HUES6 (cell line): ENCODE results near the gene POLRMT.

Experiments
- H3K27ac ChIP-seq: 2 replicates; pipeline ENCODE4 v1.7.0; 2013; ENCODE audit warnings: low read depth, mild to moderate bottlenecking, low read length, inconsistent platforms
- H3K27me3 ChIP-seq: 2 replicates; pipeline ENCODE4 v1.6.1; 2013; ENCODE audit warnings: low read length; ENCODE audit not compliant: control insufficient read depth, insufficient read depth
- H3K36me3 ChIP-seq: 2 replicates; pipeline ENCODE4 v1.6.1; 2013; ENCODE audit warnings: low read length; ENCODE audit not compliant: control insufficient read depth, insufficient read depth
- H3K4me1 ChIP-seq: 2 replicates; pipeline ENCODE4 v1.6.1; 2013; ENCODE audit warnings: low read length; ENCODE audit not compliant: control insufficient read depth, insufficient read depth
- H3K4me3 ChIP-seq: 2 replicates; pipeline ENCODE4 v1.5.1; 2013; ENCODE audit warnings: low read depth, low read length
- H3K9ac ChIP-seq: one replicate; pipeline ENCODE4 v1.6.1; 2013; ENCODE audit warnings: mild to moderate bottlenecking, low read length
- H3K9me3 ChIP-seq: 2 replicates; pipeline ENCODE4 v1.6.1; 2013; ENCODE audit warnings: low read depth, low read length; ENCODE audit not compliant: control insufficient read depth, insufficient read depth

Gene POLRMT

DNA sequence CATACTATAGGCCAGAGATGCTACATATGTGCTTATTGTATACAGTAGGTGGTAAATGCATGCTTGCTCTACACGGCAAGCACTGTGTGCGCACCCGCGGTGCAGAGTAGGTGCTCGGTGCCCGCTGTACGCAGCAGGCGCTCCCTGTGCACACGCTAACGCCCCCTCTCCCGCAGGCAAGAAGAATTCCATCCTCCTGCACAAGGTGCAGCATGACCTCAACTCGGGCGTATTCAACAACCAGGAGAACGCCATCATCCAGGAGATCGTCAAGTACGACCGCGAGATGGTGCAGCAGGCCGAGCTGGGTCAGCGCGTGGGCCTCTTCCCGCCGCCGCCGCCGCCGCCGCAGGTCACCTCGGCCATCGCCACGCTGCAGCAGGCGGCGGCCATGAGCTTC, 17.7 kb downstream of the POLRMT start:
- Histone ChIP-seq H3K4me3 (peak overlapping the region; percentile 16; the same call in 1 of the 2 replicates), H3K27ac (no peak overlapping the region), H3K36me3 (peaks cover 50% of the 10 kb centered on the region), H3K9ac (no peak overlapping the region), H3K4me1 (peaks cover 9% of the 10 kb centered on the region; the same call in 1 of the 2 replicates), H3K9me3 (no peaks in the 10 kb centered on the region), H3K27me3 (no peaks in the 10 kb centered on the region)

DNA sequence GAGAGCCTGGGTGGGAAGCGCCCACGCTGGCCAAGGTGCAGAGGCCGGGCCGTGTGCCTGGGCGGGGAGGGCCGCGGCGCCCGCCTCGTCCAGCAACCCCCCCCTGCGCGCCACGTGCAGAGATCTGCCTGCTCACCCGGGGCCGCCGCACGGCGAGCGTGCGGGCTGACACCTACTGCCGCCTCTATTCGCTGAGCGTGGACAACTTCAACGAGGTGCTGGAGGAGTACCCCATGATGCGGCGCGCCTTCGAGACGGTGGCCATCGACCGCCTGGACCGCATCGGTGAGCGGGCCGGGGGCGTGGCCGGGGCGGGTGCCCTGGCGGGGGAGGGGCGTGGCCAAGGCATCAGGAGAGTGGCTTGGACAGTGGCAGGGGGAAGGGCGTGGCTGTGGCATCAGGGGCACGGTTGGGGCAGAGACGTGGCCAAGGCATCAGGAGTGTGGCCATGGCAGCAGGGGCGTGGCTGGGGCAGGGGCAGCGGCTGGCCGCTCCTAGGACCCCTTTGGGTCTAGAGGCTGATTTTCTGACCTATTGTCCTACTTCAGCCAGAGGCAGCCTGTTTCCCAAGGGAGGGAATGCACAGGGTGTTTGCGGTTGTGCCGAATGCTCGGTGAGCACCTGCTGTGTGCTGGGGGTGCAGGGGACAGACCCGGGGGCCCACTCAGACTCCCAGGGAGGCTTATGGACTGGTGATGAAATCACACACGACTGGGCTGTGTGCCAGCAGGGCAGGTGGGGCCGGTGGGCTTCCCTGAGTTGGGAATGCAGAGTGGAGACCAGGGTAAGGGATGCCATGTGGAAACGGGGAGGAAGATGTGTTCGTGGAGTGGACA, 19.4 kb downstream of the POLRMT start:
- Histone ChIP-seq H3K9ac (no peak overlapping the region), H3K27me3 (no peaks in the 10 kb centered on the region), H3K36me3 (peaks cover 34% of the 10 kb centered on the region), H3K4me1 (peaks cover 9% of the 10 kb centered on the region; the same call in 1 of the 2 replicates), H3K9me3 (no peaks in the 10 kb centered on the region), H3K4me3 (no peak overlapping the region), H3K27ac (no peak overlapping the region)

DNA sequence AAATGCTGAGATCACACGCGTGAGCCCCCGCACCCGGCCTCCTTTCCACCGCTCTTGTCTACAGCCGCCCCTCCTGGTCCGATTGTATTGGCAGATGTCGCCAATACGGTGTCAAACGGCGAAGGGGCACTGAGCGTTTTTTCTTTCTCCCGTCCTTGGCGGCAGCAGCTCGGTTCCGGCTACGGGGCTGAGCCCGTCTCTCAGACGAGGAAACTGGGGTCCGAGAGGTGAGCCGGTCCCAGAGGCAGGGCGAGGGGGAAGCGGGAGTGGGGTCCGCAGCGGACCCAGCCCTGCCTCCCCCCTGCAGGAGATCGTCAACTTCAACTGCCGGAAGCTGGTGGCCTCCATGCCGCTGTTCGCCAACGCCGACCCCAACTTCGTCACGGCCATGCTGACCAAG, 20.4 kb downstream of the POLRMT start:
- peaks cover 9% of the 10 kb centered on the region; the same call in 1 of the 2 replicates for H3K4me1 ChIP-seq
- H3K36me3 ChIP-seq, result peaks cover 24% of the 10 kb centered on the region
- no peak overlapping the region for H3K27ac ChIP-seq
- H3K27me3 ChIP-seq, result no peaks in the 10 kb centered on the region
- no peak overlapping the region for H3K9ac ChIP-seq
- H3K9me3 ChIP-seq, result no peaks in the 10 kb centered on the region
- no peak overlapping the region for H3K4me3 ChIP-seq

DNA sequence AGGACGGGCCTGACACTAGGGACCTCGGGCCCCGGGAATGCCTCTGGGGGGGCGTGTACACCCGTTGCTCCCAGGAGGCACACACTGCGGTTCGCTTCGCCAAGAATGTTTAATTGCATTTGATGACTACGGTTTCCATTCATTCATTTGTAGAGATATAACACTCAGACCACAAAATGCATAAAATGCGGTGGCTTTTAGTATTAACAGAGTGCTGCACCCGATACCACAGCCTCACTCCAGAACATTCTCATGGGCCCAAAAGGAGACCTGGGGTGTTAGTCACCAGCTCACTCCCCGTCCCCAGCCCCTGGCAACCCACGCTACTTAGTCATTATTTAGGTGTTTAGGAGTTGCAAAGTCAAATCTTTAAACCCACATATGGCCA, 21.9 kb downstream of the POLRMT start:
- Histone ChIP-seq H3K9me3 (no peaks in the 10 kb centered on the region), H3K27me3 (no peaks in the 10 kb centered on the region), H3K27ac (no peak overlapping the region), H3K4me1 (peaks cover 9% of the 10 kb centered on the region; the same call in 1 of the 2 replicates), H3K4me3 (no peak overlapping the region), H3K36me3 (peaks cover 16% of the 10 kb centered on the region), H3K9ac (peak overlapping the region; percentile 71)

DNA sequence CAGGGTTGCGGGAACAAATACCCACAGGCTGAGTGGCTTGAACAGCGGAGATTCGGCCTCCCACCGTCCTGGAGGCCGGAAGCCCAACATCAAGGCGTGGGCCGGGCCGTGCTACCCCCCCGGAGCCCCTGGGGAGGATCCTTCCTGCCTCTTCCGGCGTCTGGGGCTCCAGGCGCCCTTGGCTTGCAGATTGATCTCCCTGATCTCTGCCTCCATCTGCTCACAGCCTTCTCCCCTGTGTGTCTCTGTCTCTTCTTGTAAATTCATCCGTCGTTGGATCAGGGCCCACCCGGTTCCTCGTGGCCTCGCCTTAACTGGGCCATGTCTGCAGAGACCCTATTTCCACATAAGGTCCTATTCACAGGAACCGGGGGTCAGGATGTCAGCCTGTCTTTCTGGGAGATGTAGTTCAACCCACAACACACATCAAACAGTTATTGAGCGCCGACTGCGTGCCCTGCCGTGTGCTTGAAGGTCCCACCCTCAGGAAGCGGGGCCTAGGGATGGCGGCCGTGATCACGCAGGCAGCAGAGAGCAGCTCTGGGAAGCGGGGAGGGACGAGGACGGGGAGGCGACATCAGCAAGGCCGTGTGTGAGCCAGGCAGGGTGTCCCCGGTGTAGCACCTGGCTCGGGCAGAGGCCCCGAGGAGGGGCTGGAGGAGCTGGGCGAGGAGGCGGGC, 22.4 kb downstream of the POLRMT start:
- no peaks in the 10 kb centered on the region for H3K9me3 ChIP-seq
- peaks cover 9% of the 10 kb centered on the region; the same call in 1 of the 2 replicates for H3K4me1 ChIP-seq
- peak overlapping the region; percentile 71 for H3K9ac ChIP-seq
- no peaks in the 10 kb centered on the region for H3K27me3 ChIP-seq
- H3K4me3 ChIP-seq, result peak overlapping the region; percentile 30; the same call in 1 of the 2 replicates
- peaks cover 16% of the 10 kb centered on the region for H3K36me3 ChIP-seq
- H3K27ac ChIP-seq, result peak overlapping the region; percentile 11; the same call in 1 of the 2 replicates

DNA sequence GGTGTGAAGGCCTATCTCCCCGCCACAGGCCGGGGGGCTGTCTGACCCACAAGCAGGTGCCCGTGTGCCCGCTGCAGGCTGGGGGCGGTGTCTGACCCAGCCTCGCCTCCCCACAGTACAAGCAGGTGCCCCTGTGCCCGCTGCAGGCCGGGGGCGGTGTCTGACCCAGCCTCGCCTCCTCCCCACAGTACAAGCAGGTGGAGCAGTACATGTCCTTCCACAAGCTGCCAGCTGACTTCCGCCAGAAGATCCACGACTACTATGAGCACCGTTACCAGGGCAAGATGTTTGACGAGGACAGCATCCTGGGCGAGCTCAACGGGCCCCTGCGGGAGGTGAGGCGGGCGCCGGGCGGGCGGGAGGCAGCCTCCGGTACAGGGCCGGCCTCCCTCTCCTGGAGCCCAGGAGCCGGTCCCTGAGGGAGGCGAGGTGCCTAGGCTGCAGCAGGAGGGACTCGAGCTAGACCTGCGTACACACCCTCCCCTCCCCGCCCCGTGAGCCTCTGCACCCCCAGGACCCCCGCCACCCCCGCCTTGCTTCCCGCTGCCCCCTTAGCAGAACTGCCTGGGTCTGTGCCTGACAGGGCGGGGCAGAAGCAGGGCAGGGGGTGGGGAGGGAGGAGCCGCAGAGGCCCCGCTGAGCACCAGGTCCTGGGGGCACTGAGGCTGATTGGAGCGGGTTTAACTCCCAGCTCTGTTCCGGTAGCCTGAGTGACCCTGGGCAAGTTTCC, 23.1 kb downstream of the POLRMT start:
- peak overlapping the region; percentile 30; the same call in 1 of the 2 replicates for H3K4me3 ChIP-seq
- no peaks in the 10 kb centered on the region for H3K9me3 ChIP-seq
- peaks cover 11% of the 10 kb centered on the region for H3K36me3 ChIP-seq
- no peaks in the 10 kb centered on the region for H3K27me3 ChIP-seq
- peak overlapping the region; percentile 11; the same call in 1 of the 2 replicates for H3K27ac ChIP-seq
- peaks cover 9% of the 10 kb centered on the region; the same call in 1 of the 2 replicates for H3K4me1 ChIP-seq
- H3K9ac ChIP-seq, result peak overlapping the region; percentile 71

DNA sequence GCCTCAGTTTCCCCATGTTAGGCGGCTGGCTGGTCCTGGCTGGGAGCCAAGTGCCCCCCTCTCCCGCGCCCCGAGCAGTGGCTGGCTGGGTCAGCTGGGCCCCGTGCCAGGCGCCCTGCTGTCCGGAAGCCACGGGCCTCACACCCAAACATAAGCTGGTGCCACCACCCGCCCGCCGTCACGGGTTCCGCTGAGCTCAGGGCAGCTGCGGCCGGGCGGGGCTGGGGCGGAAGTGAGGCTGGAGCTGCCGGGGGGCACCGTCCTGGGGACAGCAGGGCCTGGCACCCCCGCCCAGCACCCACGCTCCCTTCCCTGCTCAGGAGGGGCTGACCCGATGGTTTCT, 24.4 kb downstream of the POLRMT start:
- Histone ChIP-seq H3K27ac (no peak overlapping the region), H3K36me3 (peaks cover under 1% of the 10 kb centered on the region; the same call in 1 of the 2 replicates), H3K4me3 (no peak overlapping the region), H3K9me3 (0 out of 2 replicates have a peak, but pooled peaks cover 2% of the 10 kb centered on the region), H3K9ac (no peak overlapping the region), H3K27me3 (no peaks in the 10 kb centered on the region), H3K4me1 (peaks cover 9% of the 10 kb centered on the region; the same call in 1 of the 2 replicates)

DNA sequence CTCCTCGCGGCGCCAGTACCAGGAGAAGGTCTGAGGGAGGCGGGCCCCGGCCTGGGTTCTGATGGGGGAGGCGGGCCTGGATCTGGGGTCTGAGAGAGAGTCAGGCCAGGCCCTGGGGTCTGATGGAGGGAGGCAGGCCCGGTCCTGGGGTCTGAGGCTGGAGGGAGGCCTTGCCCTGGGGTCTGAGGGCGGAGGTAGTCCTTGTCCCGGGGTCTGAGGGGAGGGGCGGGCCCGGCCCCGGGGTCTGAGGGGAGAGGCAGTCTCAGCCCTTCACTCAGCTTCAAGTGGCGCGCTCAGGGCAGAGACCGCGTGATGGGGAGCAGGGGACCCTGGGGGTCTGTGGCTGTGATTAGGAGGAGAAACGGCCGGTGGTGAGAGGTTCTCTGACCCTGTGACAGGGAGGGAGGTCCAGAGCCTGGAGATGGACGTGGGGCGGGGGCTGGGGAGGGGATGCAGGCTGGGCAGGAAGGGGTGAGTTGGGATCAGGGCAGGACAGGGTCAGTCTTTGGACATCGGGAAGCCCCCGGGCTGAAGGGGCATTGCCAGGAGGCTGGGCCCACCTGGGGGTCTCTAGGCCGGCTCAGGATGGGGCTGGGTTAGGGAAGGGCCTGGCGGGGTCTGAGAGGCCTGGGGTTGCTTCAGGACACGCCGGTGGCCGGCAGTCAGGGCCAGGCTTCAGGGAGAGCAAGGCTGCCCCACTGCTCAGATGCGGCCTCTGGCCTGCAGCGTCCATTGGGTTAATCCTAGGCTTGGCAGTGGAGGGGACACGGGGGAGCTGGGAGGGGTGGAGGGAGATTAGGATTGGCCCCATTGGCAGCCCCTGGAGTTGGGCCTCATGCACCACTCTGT, 25.0 kb downstream of the POLRMT start:
- Histone ChIP-seq H3K4me3 (no peak overlapping the region), H3K4me1 (peaks cover 9% of the 10 kb centered on the region; the same call in 1 of the 2 replicates), H3K9ac (no peak overlapping the region), H3K36me3 (no peaks in the 10 kb centered on the region), H3K27me3 (no peaks in the 10 kb centered on the region), H3K9me3 (0 out of 2 replicates have a peak, but pooled peaks cover 4% of the 10 kb centered on the region), H3K27ac (no peak overlapping the region)

DNA sequence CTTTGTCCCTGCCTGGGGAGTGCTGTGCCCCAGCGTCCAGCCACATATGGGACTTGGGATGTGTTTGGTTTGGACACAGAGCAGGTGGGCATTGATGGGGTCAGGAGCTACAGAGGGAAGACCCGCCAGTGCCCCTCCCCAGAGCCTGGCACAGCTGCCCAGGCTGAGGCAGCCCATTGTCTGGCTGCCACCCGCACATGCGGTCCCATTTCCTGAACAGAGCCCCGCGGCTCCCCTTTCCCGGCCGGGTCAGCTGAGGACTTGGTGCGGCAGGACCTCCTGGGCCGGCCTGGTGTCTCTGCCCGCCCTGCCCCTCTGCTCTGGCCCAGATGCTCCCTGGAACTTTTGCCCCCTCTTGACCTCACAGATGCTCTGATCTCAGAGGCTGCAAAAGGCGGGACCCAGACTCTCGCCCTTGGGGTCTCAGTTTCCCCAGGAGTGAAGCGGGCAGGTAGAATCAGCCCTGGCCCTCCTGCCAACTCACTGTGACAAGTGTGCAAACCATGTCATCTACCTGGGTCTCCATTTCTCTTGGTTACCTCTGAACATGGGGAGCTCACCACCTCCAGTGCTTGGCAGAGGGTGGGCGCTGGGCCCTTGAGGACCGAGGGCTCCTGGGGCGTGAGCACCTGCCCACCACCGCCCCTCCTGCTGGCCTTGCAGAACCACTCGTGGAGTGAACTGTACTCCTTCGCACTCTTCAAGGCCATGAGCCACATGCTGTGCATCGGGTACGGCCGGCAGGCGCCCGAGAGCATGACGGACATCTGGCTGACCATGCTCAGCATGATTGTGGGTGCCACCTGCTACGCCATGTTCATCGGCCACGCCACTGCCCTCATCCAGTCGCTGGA, 25.8 kb downstream of the POLRMT start:
- Histone ChIP-seq H3K27ac (no peak overlapping the region), H3K9ac (no peak overlapping the region), H3K36me3 (no peaks in the 10 kb centered on the region), H3K27me3 (no peaks in the 10 kb centered on the region), H3K4me3 (no peak overlapping the region), H3K4me1 (peaks cover 9% of the 10 kb centered on the region; the same call in 1 of the 2 replicates), H3K9me3 (0 out of 2 replicates have a peak, but pooled peaks cover 4% of the 10 kb centered on the region)
